Inferior parietal cortex (tissue), 1 donor: Measurements from ENCODE around the gene DPP10.

ENCODE experiments used
- DNase-seq: peaks from one replicate; pipeline ENCODE4 v3.0.0-alpha.2; 2016; ENCODE audit errors: extremely low spot score

DPP10 gene

DNA sequence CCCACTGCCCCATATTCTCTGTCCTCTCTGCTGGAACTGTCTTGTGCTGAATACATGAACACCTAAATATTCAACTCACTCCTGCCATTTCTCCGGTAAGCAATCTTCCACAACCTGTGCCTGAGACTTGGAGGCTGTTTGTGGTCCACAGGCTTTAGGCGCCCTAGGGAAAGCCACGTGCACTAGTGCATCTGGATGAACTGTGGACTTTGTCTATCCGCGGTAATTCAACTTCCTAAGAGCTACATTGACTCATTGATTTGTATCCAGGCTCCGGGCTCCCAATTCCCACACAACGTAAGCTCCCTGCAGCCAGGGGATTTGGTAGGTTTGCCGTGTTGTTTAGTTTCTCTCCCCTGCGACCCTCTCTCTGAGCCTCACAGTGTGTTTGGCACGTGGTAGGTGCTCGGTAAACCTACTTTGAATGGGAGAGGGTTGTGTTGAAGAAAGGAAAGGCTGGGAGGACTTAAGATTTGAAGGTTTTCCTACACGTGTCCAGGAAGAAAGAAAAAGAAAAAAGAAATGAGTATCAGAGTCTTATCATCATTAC lies 718.2 kb downstream of the DPP10 start:
- DNase-seq, result peak; percentile 38

DNA sequence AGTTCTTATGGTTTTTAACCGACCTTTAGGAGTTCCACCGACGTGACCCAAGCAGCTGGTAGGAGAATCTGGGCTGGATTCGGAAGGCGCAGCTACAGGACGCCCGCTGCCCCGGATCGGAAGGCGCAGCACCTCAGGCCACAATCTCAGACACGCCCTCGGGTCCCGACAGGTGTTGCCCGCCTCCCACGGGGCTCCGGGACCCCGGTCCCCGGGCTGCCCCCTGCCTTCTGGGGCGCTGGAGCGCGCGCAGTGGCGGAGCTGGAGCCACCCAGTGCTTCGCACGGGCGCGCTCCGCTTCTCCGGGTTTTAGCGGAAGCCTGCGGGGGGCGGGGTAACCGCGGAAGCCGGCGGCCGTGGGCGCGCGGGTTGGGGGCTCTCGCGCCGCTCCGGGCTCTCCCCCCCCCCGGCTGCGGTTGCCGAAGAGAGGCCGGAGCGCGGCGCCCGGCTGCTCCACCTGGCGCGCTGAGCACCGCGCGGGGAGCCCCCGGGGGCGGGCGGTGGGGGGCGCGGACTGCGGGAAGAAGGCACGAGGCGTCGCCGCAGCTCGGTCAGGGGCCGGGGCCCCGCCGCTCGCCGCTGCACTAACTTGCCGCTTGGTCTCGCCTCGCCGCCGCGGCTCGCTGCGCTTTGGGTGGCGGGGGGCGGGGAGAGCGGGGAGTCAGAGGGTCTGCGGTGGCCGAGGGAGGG lies 718.8 kb downstream of the DPP10 start:
- DNase-seq, result no peak

DNA sequence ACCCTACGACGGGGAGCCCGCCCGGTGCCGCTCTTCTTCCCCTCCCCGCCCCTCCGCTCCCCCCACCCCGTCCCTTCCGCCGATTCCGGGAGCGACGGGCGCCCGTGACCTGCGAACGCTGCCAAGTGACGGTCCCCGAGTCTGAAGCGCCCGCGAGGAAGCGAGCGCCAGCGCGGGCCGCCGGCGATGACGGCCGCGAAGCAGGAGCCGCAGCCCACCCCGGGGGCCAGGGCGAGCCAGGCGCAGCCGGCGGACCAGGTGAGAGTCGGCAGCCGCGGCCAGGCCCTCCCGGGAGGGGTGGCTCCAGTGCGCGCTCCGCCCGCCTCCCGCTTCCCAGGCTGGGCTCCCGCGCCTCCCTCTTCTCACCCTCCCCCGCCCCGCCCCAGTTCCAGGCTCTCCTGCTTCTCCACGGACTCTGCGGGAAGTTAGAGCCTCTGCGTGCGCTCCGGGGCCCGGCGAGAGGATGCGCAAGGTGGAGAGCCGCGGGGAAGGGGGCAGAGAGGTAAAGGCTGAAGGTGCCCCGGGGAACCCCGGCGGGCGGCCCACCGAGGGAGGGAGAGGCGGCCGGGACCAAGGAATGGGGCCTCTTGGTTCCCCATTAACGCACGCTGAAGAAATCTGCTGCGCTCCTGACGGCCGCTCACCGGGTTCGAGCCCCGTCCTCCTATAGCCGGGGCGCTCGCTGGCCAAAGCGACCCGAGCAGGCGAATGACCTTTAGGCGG lies 719.5 kb downstream of the DPP10 start:
- DNase-seq, result peak; percentile 12

GRCh38 chr2:115162494-115163293 lies 720.3 kb downstream of the DPP10 start:
- peak; percentile 6 for DNase-seq

- DNase-seq, result peak; percentile 24
Measured at GRCh38 chr2:115163572-115163971, 721.1 kb downstream of the DPP10 start.

GRCh38 chr2:115165529-115166109 lies 723.2 kb downstream of the DPP10 start:
- DNase-seq, result peak; percentile 76

DNA sequence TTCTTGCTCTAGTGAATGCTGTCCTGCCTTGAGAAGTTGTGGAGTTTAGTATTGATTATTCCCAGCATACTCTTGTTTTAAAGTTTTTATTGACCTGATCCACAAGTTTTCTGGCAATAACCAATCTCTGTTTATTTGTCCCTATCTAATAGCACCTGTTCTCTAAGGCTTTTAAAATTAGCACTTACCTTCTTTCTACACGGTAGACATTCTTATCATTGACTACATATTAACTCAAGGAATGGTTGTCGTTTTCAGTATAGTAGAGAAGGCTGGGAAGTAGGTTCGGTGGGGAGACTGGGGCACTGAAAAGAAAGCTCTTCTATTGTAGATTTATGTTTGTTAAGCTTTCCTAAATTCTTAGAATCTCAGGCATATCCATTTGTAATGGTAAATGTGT lies 726.0 kb downstream of the DPP10 start:
- no peak for DNase-seq

DNA sequence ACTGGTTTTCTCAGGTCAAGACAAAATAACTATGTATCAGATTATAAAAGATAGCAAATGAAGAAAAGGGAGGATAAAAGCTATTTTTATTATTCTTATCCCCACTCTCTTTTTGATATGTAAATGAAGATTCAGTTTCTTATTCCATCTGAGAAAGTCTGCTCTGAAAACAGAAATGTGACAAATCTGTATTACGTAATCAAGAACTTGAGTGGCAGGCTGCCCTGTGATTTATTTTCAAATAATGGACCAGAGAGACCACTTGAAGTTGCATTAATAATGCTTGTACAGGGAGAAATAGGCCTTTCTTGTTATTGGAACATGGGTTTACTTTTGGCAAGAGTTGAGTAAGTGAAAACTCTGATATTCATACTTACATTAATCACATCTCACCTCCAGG lies 727.4 kb downstream of the DPP10 start:
- DNase-seq, result no peak

GRCh38 chr2:115171751-115172150 lies 729.3 kb downstream of the DPP10 start:
- DNase-seq, result no peak

DNA sequence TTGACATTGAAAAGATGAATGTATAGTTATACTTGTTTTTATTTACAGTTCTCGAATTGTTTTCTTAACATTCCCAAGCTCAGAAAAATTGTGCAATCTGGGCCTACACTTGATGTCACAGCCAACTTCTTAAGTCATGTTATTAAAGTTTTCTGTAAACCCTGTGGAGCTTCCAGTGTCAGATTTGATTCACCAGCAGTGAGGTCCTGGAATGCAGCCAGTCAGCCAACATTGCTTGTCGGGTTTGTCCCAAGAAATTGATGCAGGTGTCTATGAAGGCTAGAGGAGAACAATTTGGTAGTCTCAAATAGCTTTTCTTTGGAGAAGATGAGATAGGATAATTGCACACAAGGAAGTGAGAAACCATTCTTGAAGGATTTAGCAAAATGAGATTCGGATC lies 732.2 kb downstream of the DPP10 start:
- no peak for DNase-seq

- no peak for DNase-seq
Measured at GRCh38 chr2:115183144-115183543, 740.7 kb downstream of the DPP10 start.

GRCh38 chr2:115190459-115190858 lies 748.0 kb downstream of the DPP10 start:
- no peak for DNase-seq

- no peak for DNase-seq
Measured at GRCh38 chr2:115194623-115195022, 752.2 kb downstream of the DPP10 start.

DNA sequence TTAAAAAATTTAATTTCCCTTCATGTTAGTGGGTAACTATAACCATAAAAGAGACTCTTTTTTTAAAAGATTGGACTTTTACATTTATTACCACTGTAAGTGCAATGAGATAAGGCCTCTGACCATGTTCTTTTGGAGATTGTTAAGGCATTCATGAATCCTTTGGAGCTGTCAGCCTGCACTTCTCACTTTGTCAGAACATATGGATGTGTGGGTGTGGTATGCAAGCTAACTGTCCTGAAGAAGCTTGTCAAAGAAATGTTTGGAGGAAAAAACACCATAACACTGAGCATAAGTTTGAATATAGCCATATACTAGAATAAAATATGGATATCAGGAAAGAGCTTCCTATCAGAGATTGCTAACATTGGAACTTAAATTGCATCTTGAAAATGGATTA lies 754.1 kb downstream of the DPP10 start:
- DNase-seq, result peak; percentile 47

GRCh38 chr2:115199966-115200365 lies 757.5 kb downstream of the DPP10 start:
- DNase-seq, result peak; percentile 57

DNA sequence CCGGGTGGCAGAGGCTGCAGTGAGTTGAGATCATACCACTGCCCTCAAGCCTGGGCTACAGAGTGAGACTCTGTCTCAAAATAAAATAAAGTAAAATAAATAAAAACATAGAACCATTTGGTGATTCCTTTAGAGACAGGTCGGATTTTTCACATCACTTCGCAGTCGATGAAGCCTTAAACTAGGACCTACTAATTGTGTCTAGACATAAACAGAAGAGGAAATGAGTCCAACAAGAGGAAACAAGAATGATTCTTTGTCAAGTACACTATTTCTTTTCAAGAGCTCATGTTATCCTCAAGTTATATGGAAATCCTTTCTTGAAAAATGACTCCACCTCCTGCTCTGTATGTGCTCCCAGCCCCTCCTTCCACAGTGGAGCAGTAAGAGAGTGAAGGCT lies 758.9 kb downstream of the DPP10 start:
- DNase-seq, result no peak

GRCh38 chr2:115208493-115209164 lies 766.2 kb downstream of the DPP10 start:
- DNase-seq, result no peak

- no peak for DNase-seq
Measured at GRCh38 chr2:115214050-115214449, 771.6 kb downstream of the DPP10 start.

DNA sequence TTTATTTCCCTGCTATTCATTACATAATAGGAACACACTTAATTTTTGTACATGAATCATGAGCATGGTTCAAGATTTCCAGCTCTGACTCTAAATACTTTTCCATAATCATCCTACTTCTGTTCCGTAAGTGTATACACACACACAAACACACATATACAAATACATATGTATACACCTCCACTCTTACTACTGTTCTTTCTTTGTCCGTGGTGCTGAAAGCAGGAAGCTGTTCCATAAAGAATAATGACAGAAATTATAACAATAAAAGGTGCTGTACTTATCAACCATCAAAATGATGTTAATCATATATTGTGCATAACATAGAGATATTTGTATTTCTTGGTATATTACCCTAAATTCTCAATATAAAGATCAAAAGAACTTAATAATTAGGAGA lies 776.9 kb downstream of the DPP10 start:
- no peak for DNase-seq

DNA sequence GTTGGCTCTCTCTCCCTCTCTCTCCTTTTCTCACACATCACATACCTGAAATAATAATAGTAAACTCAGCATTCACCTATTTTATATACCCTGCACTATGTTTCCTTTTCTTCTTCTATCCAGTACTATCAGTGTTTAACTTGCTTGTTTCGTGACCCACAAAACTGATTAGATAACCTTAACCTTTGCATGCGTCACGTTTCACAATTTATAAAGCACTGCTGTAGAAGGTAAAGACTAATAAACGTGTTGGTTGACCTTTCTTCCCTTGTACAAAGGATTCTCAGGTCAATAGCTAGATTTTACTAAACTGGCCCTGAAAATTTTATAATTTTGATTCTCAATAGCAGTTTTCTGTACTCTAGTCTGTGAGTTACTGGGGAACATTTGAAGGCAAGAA lies 791.7 kb downstream of the DPP10 start:
- no peak for DNase-seq

- DNase-seq, result no peak
Measured at GRCh38 chr2:115234737-115235136, 792.3 kb downstream of the DPP10 start.
